ENCODE data around the gene GJA3. TPM values are rescaled to one million over a fixed set of nuclear protein-coding genes. Genes with fewer than 3 reads are reported as not detected.

The GJA3 gene
- total and polyA plus RNA-seq, 10 of the 15 experiments (the other 5 are each of a cell fraction or from before 2014, with no cell fraction given) = 0.03 to 0.11 (median 0.04) TPM; not detected in 5

DNA sequence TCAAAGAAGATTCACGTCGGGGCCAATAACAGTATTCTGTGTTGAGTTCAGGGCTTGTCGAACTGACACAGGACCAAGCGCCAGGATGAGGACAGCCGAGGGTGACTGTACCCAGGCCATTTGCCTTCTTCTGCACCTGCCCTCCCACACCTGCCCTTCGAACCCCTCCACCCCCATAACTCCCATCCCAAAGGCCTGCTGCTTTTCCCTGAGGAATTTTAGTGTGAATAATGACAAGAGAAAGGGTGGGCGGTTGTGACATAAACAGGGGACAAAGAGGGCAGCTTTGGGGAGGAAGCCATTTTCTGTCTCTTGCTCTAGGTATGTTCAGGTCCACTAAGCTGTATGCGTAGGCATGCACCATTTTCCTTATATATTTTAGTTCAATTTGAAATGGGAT, 26.1 kb downstream of the GJA3 start:
- intact Hi-C loops (cut with micrococcal nuclease; ENCODE audit: unreplicated experiment) = no loop called here
- BruUV-seq (replicated peaks) = no TSS peak
- Histone ChIP-seq H3K36me3 (ENCODE audit: control insufficient read depth in 2 of 2, insufficient read depth in 2 of 2, low read length in 1 of 2) (no peaks in the 10 kb centered on the region), H4K20me1 (ENCODE audit: control insufficient read depth, insufficient read depth) (no peaks in the 10 kb centered on the region), H3K4me3 (no peak overlapping the region), H3K9ac (ENCODE audit: control insufficient read depth, insufficient read depth, low read length) (no peak overlapping the region), H3K79me2 (ENCODE audit: control insufficient read depth, insufficient read depth, low read length) (no peaks in the 10 kb centered on the region), H2AFZ (ENCODE audit: control insufficient read depth, low read depth, low read length) (no peak overlapping the region), H3K9me3 (replicated peaks; ENCODE audit: control insufficient read depth, insufficient read depth, low read length) (no peaks in the 10 kb centered on the region), H3K27me3 (replicated peaks in 1 of 2; ENCODE audit: control insufficient read depth in 2 of 2, insufficient read depth in 2 of 2, low read length in 1 of 2) (no peaks in the 10 kb centered on the region), H3K4me1 (ENCODE audit: control insufficient read depth, insufficient read depth, low read length) (no peaks in the 10 kb centered on the region), H3K4me2 (ENCODE audit: control insufficient read depth, insufficient read depth) (no peak overlapping the region), H3K27ac (ENCODE audit: control insufficient read depth, insufficient read depth) (no peak overlapping the region)
- DNase-seq (ENCODE audit: low read depth, low spot score) = no peak
- ATAC-seq = no peak
- ChIA-PET POLR2A (no interaction called here), RAD21 (ENCODE audit: unreplicated experiment) (no interaction called here), CTCF (no interaction called here), SMC1A (ENCODE audit: uncharacterized antibody, unreplicated experiment) (no interaction called here)
- in situ Hi-C loops (cut with MboI) = no loop called here
- no peak for FAIRE-seq
- 56% methylated on average over 8 of the region's 8 CpGs for WGBS (ENCODE audit: insufficient coverage, insufficient replicate concordance, low lambda C conversion rate, missing lambda C conversion rate)
- no peak for TF ChIP-seq NFXL1 (IDR thresholded peaks at IDR 0.05; ENCODE audit: borderline replicate concordance)
- no peak for TF ChIP-seq USF1 (IDR thresholded peaks at IDR 0.05; ENCODE audit: borderline replicate concordance, extremely low read length, insufficient read depth, low read depth, low read length)
- no peak for TF ChIP-seq CHD4 (IDR thresholded peaks at IDR 0.05)
- TF ChIP-seq TBL1XR1 (IDR thresholded peaks at IDR 0.05; ENCODE audit: low read depth, low read length) = no peak
- no peak for TF ChIP-seq JUND (IDR thresholded peaks at IDR 0.05; ENCODE audit: low read depth, low read length)
- no peak for TF ChIP-seq ETV6 (conservative IDR thresholded peaks at IDR 0.05 in 1 of 2, IDR thresholded peaks at IDR 0.05 in 1 of 2; ENCODE audit: borderline replicate concordance in 1 of 2, low read depth in 1 of 2)
- TF ChIP-seq CREB1 (IDR thresholded peaks at IDR 0.05; ENCODE audit: low read depth) = no peak
- TF ChIP-seq, protein P1, sequence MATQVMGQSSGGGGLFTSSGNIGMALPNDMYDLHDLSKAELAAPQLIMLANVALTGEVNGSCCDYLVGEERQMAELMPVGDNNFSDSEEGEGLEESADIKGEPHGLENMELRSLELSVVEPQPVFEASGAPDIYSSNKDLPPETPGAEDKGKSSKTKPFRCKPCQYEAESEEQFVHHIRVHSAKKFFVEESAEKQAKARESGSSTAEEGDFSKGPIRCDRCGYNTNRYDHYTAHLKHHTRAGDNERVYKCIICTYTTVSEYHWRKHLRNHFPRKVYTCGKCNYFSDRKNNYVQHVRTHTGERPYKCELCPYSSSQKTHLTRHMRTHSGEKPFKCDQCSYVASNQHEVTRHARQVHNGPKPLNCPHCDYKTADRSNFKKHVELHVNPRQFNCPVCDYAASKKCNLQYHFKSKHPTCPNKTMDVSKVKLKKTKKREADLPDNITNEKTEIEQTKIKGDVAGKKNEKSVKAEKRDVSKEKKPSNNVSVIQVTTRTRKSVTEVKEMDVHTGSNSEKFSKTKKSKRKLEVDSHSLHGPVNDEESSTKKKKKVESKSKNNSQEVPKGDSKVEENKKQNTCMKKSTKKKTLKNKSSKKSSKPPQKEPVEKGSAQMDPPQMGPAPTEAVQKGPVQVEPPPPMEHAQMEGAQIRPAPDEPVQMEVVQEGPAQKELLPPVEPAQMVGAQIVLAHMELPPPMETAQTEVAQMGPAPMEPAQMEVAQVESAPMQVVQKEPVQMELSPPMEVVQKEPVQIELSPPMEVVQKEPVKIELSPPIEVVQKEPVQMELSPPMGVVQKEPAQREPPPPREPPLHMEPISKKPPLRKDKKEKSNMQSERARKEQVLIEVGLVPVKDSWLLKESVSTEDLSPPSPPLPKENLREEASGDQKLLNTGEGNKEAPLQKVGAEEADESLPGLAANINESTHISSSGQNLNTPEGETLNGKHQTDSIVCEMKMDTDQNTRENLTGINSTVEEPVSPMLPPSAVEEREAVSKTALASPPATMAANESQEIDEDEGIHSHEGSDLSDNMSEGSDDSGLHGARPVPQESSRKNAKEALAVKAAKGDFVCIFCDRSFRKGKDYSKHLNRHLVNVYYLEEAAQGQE (IDR thresholded peaks at IDR 0.05; ENCODE audit: low read depth, low read length) = no peak
- TF ChIP-seq, protein P2, sequence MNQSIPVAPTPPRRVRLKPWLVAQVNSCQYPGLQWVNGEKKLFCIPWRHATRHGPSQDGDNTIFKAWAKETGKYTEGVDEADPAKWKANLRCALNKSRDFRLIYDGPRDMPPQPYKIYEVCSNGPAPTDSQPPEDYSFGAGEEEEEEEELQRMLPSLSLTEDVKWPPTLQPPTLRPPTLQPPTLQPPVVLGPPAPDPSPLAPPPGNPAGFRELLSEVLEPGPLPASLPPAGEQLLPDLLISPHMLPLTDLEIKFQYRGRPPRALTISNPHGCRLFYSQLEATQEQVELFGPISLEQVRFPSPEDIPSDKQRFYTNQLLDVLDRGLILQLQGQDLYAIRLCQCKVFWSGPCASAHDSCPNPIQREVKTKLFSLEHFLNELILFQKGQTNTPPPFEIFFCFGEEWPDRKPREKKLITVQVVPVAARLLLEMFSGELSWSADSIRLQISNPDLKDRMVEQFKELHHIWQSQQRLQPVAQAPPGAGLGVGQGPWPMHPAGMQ (IDR thresholded peaks at IDR 0.05; ENCODE audit: borderline replicate concordance) = no peak
- TF ChIP-seq RAD51 (IDR thresholded peaks at IDR 0.05) = no peak
- TF ChIP-seq E2F4 (IDR thresholded peaks at IDR 0.05; ENCODE audit: low read depth, low read length) = no peak
- TF ChIP-seq BHLHE40 (IDR thresholded peaks at IDR 0.05; ENCODE audit: borderline replicate concordance in 1 of 2, low read depth in 2 of 2, low read length in 1 of 2) = no peak

Measured in GM12878 (cell line).